ENCODE data around the gene UBE3C. TPM values are rescaled to one million over a fixed set of nuclear protein-coding genes. Genes with fewer than 3 reads are reported as not detected.

Gene UBE3C
- 147 and 149 TPM in 2 replicates for total RNA-seq

GRCh38 chr7:157138424-157139110, at the start of gene UBE3C:
UBE3C (plus strand) TSS chr7:157138926; CDS start chr7:157139273, 347 bp downstream.

Small RNAs within 50 kb of the gene (small RNA-seq; reads per million reads assigned to genes)
- not detected for gene AC004975.1

Other genes starting within 250 kb of the UBE3C start
- 94.4 and 125 TPM in 2 replicates for gene LMBR1, start 245.7 kb upstream of the UBE3C start, total RNA-seq
- gene NOM1, start 189.2 kb upstream of the UBE3C start, total RNA-seq: 30.9 and 35.3 TPM in 2 replicates
- not detected in 2 replicates for gene MNX1, start 128.3 kb upstream of the UBE3C start, total RNA-seq
- 115 and 132 TPM in 2 replicates for gene DNAJB6, start 198.1 kb downstream of the UBE3C start, total RNA-seq

Data from thoracic aorta endothelial cell (primary cell).